GM19239 (cell line): Measurements from ENCODE around the gene CSMD2.

Source experiments
- DNase-seq: peaks from one replicate; pipeline ENCODE4 v3.0.0; 2011; ENCODE audit warnings: low spot score; ENCODE audit not compliant: insufficient read length
- FAIRE-seq: peaks from 2 replicates; lab custom pipeline; 2011; peaks lifted over from hg19 to GRCh38; lab: Jason Lieb, UNC

CSMD2 gene

GRCh38 chr1:33636209-33636608 lies 528.8 kb downstream of the CSMD2 start:
- FAIRE-seq = no peak
- DNase-seq = no peak

- FAIRE-seq = no peak
Measured at GRCh38 chr1:33635336-33636012, 529.6 kb downstream of the CSMD2 start.

GRCh38 chr1:33634806-33635205 lies 530.2 kb downstream of the CSMD2 start:
- DNase-seq (peak; percentile 26), FAIRE-seq (no peak)

More at GRCh38 chr1:33635336-33636012, 529.6 kb downstream of the CSMD2 start:
- DNase-seq = no peak

GRCh38 chr1:33634143-33634542 lies 530.9 kb downstream of the CSMD2 start:
- no peak for FAIRE-seq
- DNase-seq = no peak

- FAIRE-seq (peak; percentile 48), DNase-seq (peak; percentile 78)
Measured at GRCh38 chr1:33633019-33633801, 531.8 kb downstream of the CSMD2 start.

GRCh38 chr1:33630686-33631085 lies 534.3 kb downstream of the CSMD2 start:
- FAIRE-seq = no peak
- no peak for DNase-seq

- no peak for DNase-seq
- FAIRE-seq = no peak
Measured at GRCh38 chr1:33626801-33627200, 538.2 kb downstream of the CSMD2 start.

- DNase-seq (no peak), FAIRE-seq (no peak)
Measured at GRCh38 chr1:33624991-33625870, 539.8 kb downstream of the CSMD2 start.

- FAIRE-seq = no peak
- DNase-seq = no peak
Measured at GRCh38 chr1:33624261-33624990, 540.6 kb downstream of the CSMD2 start.

- no peak for FAIRE-seq
- DNase-seq = no peak
Measured at GRCh38 chr1:33623811-33624210, 541.2 kb downstream of the CSMD2 start.

GRCh38 chr1:33622757-33623156 lies 542.3 kb downstream of the CSMD2 start:
- FAIRE-seq (no peak), DNase-seq (no peak)

- no peak for DNase-seq
- no peak for FAIRE-seq
Measured at GRCh38 chr1:33618636-33619035, 546.4 kb downstream of the CSMD2 start.

- FAIRE-seq (no peak), DNase-seq (no peak)
Measured at GRCh38 chr1:33617451-33617850, 547.6 kb downstream of the CSMD2 start.

GRCh38 chr1:33616780-33617179 lies 548.2 kb downstream of the CSMD2 start:
- no peak for DNase-seq
- FAIRE-seq = no peak

- no peak for DNase-seq
- no peak for FAIRE-seq
Measured at GRCh38 chr1:33615546-33615945, 549.5 kb downstream of the CSMD2 start.

GRCh38 chr1:33610864-33611455 lies 554.1 kb downstream of the CSMD2 start:
- DNase-seq (no peak), FAIRE-seq (no peak)

- DNase-seq = no peak
- no peak for FAIRE-seq
Measured at GRCh38 chr1:33610391-33610790, 554.6 kb downstream of the CSMD2 start.

GRCh38 chr1:33609739-33610138 lies 555.3 kb downstream of the CSMD2 start:
- FAIRE-seq = no peak
- no peak for DNase-seq

GRCh38 chr1:33608825-33609400 lies 556.1 kb downstream of the CSMD2 start:
- DNase-seq (no peak), FAIRE-seq (no peak)
